ENCODE measurements around the gene NFATC2IP. TPM values are rescaled to one million over a fixed set of nuclear protein-coding genes. Genes with fewer than 3 reads are reported as not detected.

Gene NFATC2IP
- polyA plus RNA-seq, 1 experiment, result 22.3 TPM

- no peak overlapping the region for H3K4me3 ChIP-seq (ENCODE audit: low read depth, low read length)
- CTCF ChIA-PET, result interaction anchor here (0.7 to 1.4 kb wide), 2 partner anchors 14 to 35 kb away, joined by 3 to 4 read pairs; no protein-coding TSS in a partner anchor
- H3K9me3 ChIP-seq (ENCODE audit: control insufficient read depth, insufficient read depth, low read length), result no peaks in the 10 kb centered on the region; the same call in 1 of the 2 replicates
- H3K27me3 ChIP-seq (ENCODE audit: control insufficient read depth, insufficient read depth, low read length), result no peaks in the 10 kb centered on the region
- H3K27ac ChIP-seq (ENCODE audit: low read depth, low read length), result no peak overlapping the region
- DNase-seq (ENCODE audit: low read depth, low spot score), result no peak
- POLR2A ChIA-PET, result interaction anchor here (0.7 to 0.9 kb wide), 2 partner anchors 14 to 19 kb away, joined by 5 to 13 read pairs; no protein-coding TSS in a partner anchor
- TF ChIP-seq CTCF (IDR thresholded peaks at IDR 0.05; ENCODE audit: low read depth, low read length), result no peak
These were observed 40.4 kb upstream of the NFATC2IP start for GRCh38 chr16:28910086-28911031.

- H3K4me3 ChIP-seq (ENCODE audit: low read depth, low read length), result no peak overlapping the region
- no peak overlapping the region for H3K27ac ChIP-seq (ENCODE audit: low read depth, low read length)
- ChIA-PET POLR2A (interaction anchor here (0.7 to 0.9 kb wide), 2 partner anchors 9 to 66 kb away, joined by 3 to 6 read pairs; partner anchors contain the start of gene TUFM), CTCF (no interaction called here)
- H3K27me3 ChIP-seq (ENCODE audit: control insufficient read depth, insufficient read depth, low read length), result no peaks in the 10 kb centered on the region
- TF ChIP-seq CTCF (IDR thresholded peaks at IDR 0.05; ENCODE audit: low read depth, low read length), result no peak
- peaks cover 4% of the 10 kb centered on the region; the same call in 1 of the 2 replicates for H3K9me3 ChIP-seq (ENCODE audit: control insufficient read depth, insufficient read depth, low read length)
- DNase-seq (ENCODE audit: low read depth, low spot score), result no peak
These were observed 38.2 kb upstream of the NFATC2IP start for GRCh38 chr16:28912558-28912957.

GRCh38 chr16:28913946-28914724 is 36.6 kb upstream of the NFATC2IP start:
- H3K4me3 ChIP-seq (ENCODE audit: low read depth, low read length), result no peak overlapping the region
- no peak for TF ChIP-seq CTCF (IDR thresholded peaks at IDR 0.05; ENCODE audit: low read depth, low read length)
- ChIA-PET CTCF (interaction anchor here (1.7 kb wide), 1 partner anchor 31 kb away, joined by 4 read pairs; no protein-coding TSS in a partner anchor), POLR2A (interaction anchor here (0.6 to 0.8 kb wide), 2 partner anchors 24 to 36 kb away, joined by 3 read pairs; partner anchors contain the start of gene NFATC2IP)
- no peaks in the 10 kb centered on the region for H3K27me3 ChIP-seq (ENCODE audit: control insufficient read depth, insufficient read depth, low read length)
- no peak for DNase-seq (ENCODE audit: low read depth, low spot score)
- no peak overlapping the region for H3K27ac ChIP-seq (ENCODE audit: low read depth, low read length)
- H3K9me3 ChIP-seq (ENCODE audit: control insufficient read depth, insufficient read depth, low read length), result peaks cover 4% of the 10 kb centered on the region; the same call in 1 of the 2 replicates

- Histone ChIP-seq H3K27ac (ENCODE audit: low read depth, low read length) (no peak overlapping the region), H3K4me3 (ENCODE audit: low read depth, low read length) (no peak overlapping the region), H3K27me3 (ENCODE audit: control insufficient read depth, insufficient read depth, low read length) (no peaks in the 10 kb centered on the region), H3K9me3 (ENCODE audit: control insufficient read depth, insufficient read depth, low read length) (peaks cover 4% of the 10 kb centered on the region; the same call in 1 of the 2 replicates)
- POLR2A ChIA-PET, result no interaction called here
- DNase-seq (ENCODE audit: low read depth, low spot score), result no peak
- CTCF ChIA-PET, result interaction anchor here (1.7 kb wide), 1 partner anchor 30 kb away, joined by 4 read pairs; no protein-coding TSS in a partner anchor
- TF ChIP-seq CTCF (IDR thresholded peaks at IDR 0.05; ENCODE audit: low read depth, low read length), result no peak
These were observed 35.6 kb upstream of the NFATC2IP start for GRCh38 chr16:28915181-28915580.

Data from AG04450 (cell line).